Activated CD8-positive, alpha-beta memory T cell treated with anti-CD3 and anti-CD28 coated beads, Interleukin-2, amount 50 U/mL, for 4 hours (primary cell): ENCODE measurements around the gene FABP2.
"Not testable (repeated sequence)": the region's sequence is repeated elsewhere in the genome, so short reads cannot be mapped to it uniquely, and the experiment has no call there.

Source experiments
- DNase-seq: peaks from one replicate; pipeline ENCODE4 v3.0.0-alpha.2; 2020

FABP2 gene

GRCh38 chr4:119307606-119308005 lies 14.3 kb downstream of the FABP2 start:
- no peak for DNase-seq

- DNase-seq, result no peak
Measured at GRCh38 chr4:119304431-119304830, 17.5 kb downstream of the FABP2 start.

GRCh38 chr4:119303587-119304305 lies 18.2 kb downstream of the FABP2 start:
- no peak for DNase-seq

GRCh38 chr4:119302073-119302832 lies 19.7 kb downstream of the FABP2 start:
- no peak for DNase-seq

GRCh38 chr4:119300101-119300978 lies 21.6 kb downstream of the FABP2 start:
- DNase-seq, result peak; percentile 89

- DNase-seq, result no peak
Measured at GRCh38 chr4:119299741-119300100, 22.2 kb downstream of the FABP2 start.

- no peak for DNase-seq
Measured at GRCh38 chr4:119299260-119299671, 22.7 kb downstream of the FABP2 start.

GRCh38 chr4:119297795-119298194 lies 24.1 kb downstream of the FABP2 start:
- no peak for DNase-seq

- DNase-seq, result no peak
Measured at GRCh38 chr4:119296356-119296755, 25.6 kb downstream of the FABP2 start.

- DNase-seq, result no peak
Measured at GRCh38 chr4:119290598-119290997, 31.3 kb downstream of the FABP2 start.

- no peak for DNase-seq
Measured at GRCh38 chr4:119289313-119289712, 32.6 kb downstream of the FABP2 start.

- DNase-seq, result peak; percentile 24
Measured at GRCh38 chr4:119286377-119287002, 35.4 kb downstream of the FABP2 start.

GRCh38 chr4:119284876-119285780 lies 36.8 kb downstream of the FABP2 start:
- no peak for DNase-seq

- DNase-seq, result no peak
Measured at GRCh38 chr4:119281393-119281792, 40.5 kb downstream of the FABP2 start.

- DNase-seq, result not testable (repeated sequence)
Measured at GRCh38 chr4:119279945-119280344, 42.0 kb downstream of the FABP2 start.

- not testable (repeated sequence) for DNase-seq
Measured at GRCh38 chr4:119279541-119279940, 42.4 kb downstream of the FABP2 start.

GRCh38 chr4:119271361-119272085 lies 50.4 kb downstream of the FABP2 start:
- DNase-seq, result no peak

- DNase-seq, result no peak
Measured at GRCh38 chr4:119268466-119268865, 53.5 kb downstream of the FABP2 start.
